Prostate gland (tissue), 2 donors: ENCODE data around the gene DDX41. TPM values are rescaled to one million over a fixed set of nuclear protein-coding genes. Genes with fewer than 3 reads are reported as not detected.

ENCODE experiments used
- DNase-seq: peaks from one replicate; pipeline ENCODE4 v3.0.0-alpha.2; 2019; ENCODE audit warnings: low spot score
- H3K27ac ChIP-seq, 2 donors: fragments of 200-600 bp; sonication (generic); 2 replicates each; pipeline ENCODE4 v1.5.1; 2017 to 2019
- H3K27me3 ChIP-seq: fragments of 200-600 bp; sonication (generic); replicated peaks from 2 replicates; pipeline ENCODE4 v1.5.1; 2019; ENCODE audit not compliant: insufficient read depth
- H3K36me3 ChIP-seq, 2 donors: fragments of 200-600 bp; sonication (generic); 1 replicate in 1 of 2; 2 replicates in 1 of 2; pipeline versions ENCODE4 v1.5.1 to v1.8.1; 2017 to 2019
- H3K4me1 ChIP-seq: fragments of 200-600 bp; sonication (generic); replicated peaks from 2 replicates; pipeline ENCODE4 v1.5.1; 2019
- H3K4me3 ChIP-seq, 2 donors: fragments of 200-600 bp; sonication (generic); 2 replicates each; pipeline ENCODE4 v1.5.1; 2017 to 2019
- H3K9me3 ChIP-seq: fragments of 200-600 bp; sonication (generic); 2 replicates; pipeline ENCODE4 v1.5.1; 2017
- POLR2A ChIP-seq: fragments of 450-650 bp; IDR thresholded peaks from one replicate; pipeline ENCODE4 v1.6.1; 2016; ENCODE audit warnings: antibody characterized with exemption, mild to moderate bottlenecking
- POLR2AphosphoS5 ChIP-seq: sonication (generic); formaldehyde crosslinking; IDR thresholded peaks from one replicate; pipeline ENCODE4 v1.6.1; 2017; ENCODE audit warnings: antibody characterized with exemption
- WGBS: methylation state at CpG from one replicate; pipeline ENCODE4 v1.1.5; 2018; 5-methylcytosine and 5-hydroxymethylcytosine counted together
- intact Hi-C: fragments of 100-400 bp; cut with DNase I; formaldehyde crosslinking; loops from one replicate; pipeline ENCODE4 v1.14.2; 2022
- total RNA-seq, 2 donors: library from RNA; depleted of rRNA; stranded (reverse); fragments of >200 nt; gene quantifications; one replicate each; pipeline ENCODE4 v1.1.0, GENCODE V29; 2016
- TF ChIP-seq, protein P1 (sequence below), 4 experiments: fragments of 200-600 bp in 2 of 4; fragments of 450-650 bp in 2 of 4; sonication (generic) in 2 of 4; IDR thresholded peaks; 1 replicate in 3 of 4; 2 replicates in 1 of 4; pipeline ENCODE4 v1.5.1; 2016 to 2019; ENCODE audit warnings: antibody characterized with exemption in 4 of 4, mild to moderate bottlenecking in 2 of 4, moderate library complexity in 2 of 4

Gene DDX41
- total RNA-seq, 2 donors from 2014 or later = 126 to 139 TPM

DNA sequence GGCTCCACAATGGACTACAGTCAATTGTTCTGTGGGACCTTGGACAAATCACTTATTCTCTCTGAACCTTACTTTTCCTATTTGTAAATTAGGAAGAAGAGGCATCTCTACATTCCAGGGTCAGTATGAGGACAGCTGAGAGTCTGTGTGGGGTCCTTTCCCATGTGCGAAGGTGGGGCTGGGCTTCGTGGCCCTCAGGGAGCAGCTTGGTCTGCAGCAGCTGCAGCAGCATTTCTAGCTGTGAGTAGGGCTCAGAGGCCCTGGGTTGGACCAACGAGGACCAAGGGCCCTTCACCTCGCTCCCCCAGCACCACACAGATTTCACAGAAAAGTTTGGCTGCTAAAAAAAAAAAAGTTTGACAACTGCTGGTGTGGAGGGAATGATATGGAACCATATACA, 9.4 kb upstream of the DDX41 start:
- Histone ChIP-seq H3K4me3 (no peak overlapping the region), H3K4me1 (no peaks in the 10 kb centered on the region), H3K27ac (no peak overlapping the region), H3K9me3 (no peaks in the 10 kb centered on the region), H3K27me3 (no peaks in the 10 kb centered on the region), H3K36me3 (peaks cover 2 to 49% of the 10 kb centered on the region in 2 donors)
- DNase-seq = no peak
- WGBS = 92% methylated on average over 4 of the region's 4 CpGs
- intact Hi-C loops = no loop called here
- TF ChIP-seq, protein P1, sequence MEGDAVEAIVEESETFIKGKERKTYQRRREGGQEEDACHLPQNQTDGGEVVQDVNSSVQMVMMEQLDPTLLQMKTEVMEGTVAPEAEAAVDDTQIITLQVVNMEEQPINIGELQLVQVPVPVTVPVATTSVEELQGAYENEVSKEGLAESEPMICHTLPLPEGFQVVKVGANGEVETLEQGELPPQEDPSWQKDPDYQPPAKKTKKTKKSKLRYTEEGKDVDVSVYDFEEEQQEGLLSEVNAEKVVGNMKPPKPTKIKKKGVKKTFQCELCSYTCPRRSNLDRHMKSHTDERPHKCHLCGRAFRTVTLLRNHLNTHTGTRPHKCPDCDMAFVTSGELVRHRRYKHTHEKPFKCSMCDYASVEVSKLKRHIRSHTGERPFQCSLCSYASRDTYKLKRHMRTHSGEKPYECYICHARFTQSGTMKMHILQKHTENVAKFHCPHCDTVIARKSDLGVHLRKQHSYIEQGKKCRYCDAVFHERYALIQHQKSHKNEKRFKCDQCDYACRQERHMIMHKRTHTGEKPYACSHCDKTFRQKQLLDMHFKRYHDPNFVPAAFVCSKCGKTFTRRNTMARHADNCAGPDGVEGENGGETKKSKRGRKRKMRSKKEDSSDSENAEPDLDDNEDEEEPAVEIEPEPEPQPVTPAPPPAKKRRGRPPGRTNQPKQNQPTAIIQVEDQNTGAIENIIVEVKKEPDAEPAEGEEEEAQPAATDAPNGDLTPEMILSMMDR (IDR thresholded peaks at IDR 0.05) = no peak
- TF ChIP-seq POLR2A (no peak), POLR2AphosphoS5 (no peak)

DNA sequence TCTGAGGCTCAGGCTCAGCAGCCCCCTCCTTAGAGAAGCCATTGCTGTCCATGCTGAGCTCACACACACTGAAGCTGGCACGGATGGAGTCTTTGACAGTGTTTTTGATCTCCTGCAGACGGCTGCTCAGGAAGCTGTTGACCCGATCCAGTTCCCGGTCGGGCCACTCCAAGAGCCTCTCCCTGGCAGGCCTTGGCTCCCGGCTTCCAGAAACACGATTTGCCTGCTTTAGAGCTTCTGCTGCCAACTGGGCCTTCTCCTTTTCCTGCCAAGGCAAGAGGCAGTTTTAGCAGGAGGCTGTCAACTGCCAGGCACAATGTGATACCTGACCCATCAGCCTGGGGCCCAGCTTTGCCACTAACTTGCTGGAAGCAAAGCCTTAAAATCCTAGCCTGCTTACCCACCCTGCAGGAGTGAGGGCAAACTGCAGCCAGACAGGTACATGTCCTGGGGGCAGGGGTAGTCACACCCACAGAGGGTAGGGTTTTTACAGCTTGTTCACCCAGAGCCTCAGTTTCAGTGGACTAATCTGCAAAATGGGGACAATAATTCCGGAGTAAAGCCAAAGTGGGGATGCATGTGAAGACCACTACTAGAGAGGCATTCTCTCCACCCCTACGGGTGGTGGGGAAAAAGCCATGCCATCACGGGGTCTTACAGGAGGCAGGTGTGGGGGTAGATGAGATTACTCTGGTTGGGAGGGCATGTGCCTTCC, 8.3 kb upstream of the DDX41 start:
- WGBS = 63% methylated on average over 9 of the region's 10 CpGs
- Histone ChIP-seq H3K4me3 (no peak overlapping the region), H3K4me1 (no peaks in the 10 kb centered on the region), H3K27me3 (no peaks in the 10 kb centered on the region), H3K9me3 (no peaks in the 10 kb centered on the region), H3K27ac (peak overlapping the region in 1 of 2 donors; percentile 17), H3K36me3 (peaks cover 8 to 40% of the 10 kb centered on the region in 2 donors)
- intact Hi-C loops = no loop called here
- DNase-seq = peak; percentile 62
- TF ChIP-seq, protein P1 (IDR thresholded peaks at IDR 0.05) = no peak
- no peak for TF ChIP-seq POLR2A
- TF ChIP-seq POLR2AphosphoS5 = peak; percentile 73

DNA sequence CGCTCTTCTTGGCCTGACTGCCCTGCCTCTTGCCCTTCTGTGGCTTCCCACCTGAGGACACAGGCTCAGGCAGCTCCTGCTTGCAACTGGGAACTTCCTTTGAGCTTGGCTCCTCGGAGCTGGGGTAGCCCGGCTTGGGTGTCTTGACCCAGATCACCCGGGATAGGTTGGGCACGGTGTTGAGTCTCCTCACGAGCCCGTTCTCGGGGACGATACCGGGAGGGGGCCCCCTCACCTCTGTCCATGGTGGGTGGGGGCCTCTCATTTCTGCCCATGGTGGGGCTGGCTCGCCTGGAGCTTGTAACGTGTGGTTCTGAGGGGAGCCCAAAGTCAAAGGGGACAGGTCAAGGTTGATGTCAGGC, 7.8 kb upstream of the DDX41 start:
- intact Hi-C loops = no loop called here

DNA sequence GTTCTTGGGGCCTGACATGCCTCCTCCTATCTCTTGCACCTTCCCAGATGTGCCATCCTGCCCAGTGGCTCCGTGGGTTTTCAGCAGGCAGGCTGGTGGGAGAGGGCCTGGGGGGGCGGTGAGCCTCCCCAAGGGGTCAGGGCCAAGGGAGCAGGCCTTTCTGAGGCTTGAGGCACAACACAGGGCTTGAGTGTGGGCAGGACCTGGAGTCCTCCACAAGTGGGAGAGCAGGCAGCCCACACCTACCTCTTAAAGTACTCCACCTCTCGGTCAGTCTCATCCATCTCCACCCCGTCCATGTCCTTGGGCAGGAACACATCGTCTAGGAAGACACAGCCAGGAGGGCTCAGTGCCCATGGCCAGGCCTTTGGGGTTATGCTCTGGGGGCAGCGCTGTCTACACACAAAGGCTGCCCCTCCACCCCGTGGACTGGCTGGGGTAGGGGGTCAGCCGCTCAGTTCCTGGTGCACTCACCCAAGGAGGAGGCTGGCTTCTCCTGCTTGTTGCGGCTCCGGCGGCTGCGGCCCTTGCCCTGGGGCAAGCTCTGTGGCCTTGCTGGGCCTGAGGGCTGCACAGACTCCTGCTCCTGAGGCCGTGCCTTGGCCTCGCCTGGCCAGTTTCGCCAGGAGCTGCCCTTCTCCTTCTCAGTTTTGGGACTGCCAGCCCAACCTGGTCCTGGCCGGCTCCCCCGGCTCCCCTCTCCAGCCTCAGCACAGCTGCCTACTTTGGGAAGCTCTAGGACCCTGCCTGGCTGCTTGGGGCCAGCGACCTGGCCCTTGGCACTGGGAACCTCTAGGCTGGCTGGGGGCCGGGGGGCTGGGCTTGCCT, 7.2 kb upstream of the DDX41 start:
- Histone ChIP-seq H3K27me3 (no peaks in the 10 kb centered on the region), H3K9me3 (no peaks in the 10 kb centered on the region), H3K36me3 (peaks cover 8 to 31% of the 10 kb centered on the region in 2 donors), H3K27ac (peak overlapping the region in 1 of 2 donors; percentile 17), H3K4me3 (no peak overlapping the region), H3K4me1 (no peaks in the 10 kb centered on the region)
- 92% methylated on average over 18 of the region's 19 CpGs for WGBS
- intact Hi-C loops = no loop called here
- no peak for TF ChIP-seq POLR2AphosphoS5
- no peak for TF ChIP-seq POLR2A
- TF ChIP-seq, protein P1 (IDR thresholded peaks at IDR 0.05) = no peak
- DNase-seq = no peak

More for the DNA sequence above, 7.8 kb upstream of the DDX41 start:
- peaks cover 8 to 37% of the 10 kb centered on the region in 2 donors for H3K36me3 ChIP-seq
- peak overlapping the region in 1 of 2 donors; percentile 17 for H3K27ac ChIP-seq
- WGBS = 87% methylated on average over 12 of the region's 12 CpGs
- no peak overlapping the region for H3K4me3 ChIP-seq
- DNase-seq = no peak
- H3K4me1 ChIP-seq = no peaks in the 10 kb centered on the region
- H3K27me3 ChIP-seq = no peaks in the 10 kb centered on the region
- TF ChIP-seq, protein P1 (IDR thresholded peaks at IDR 0.05) = no peak
- TF ChIP-seq POLR2A (no peak), POLR2AphosphoS5 (no peak)
- no peaks in the 10 kb centered on the region for H3K9me3 ChIP-seq
